22Rv1 (cell line): ENCODE data around the gene ACOX3.

Experiments used
- H3K27ac ChIP-seq: fragments of 450-650 bp; 2 replicates; pipeline ENCODE4 v1.5.1; 2017
- ZFX ChIP-seq: fragments of 450-650 bp; IDR thresholded peaks from 2 replicates; pipeline ENCODE4 v1.6.1; 2017; ENCODE audit warnings: antibody characterized with exemption, borderline replicate concordance
- TF ChIP-seq, protein P1 (sequence below): fragments of 450-650 bp; IDR thresholded peaks from 2 replicates; pipeline ENCODE4 v1.5.1; 2017; ENCODE audit warnings: mild to moderate bottlenecking

Gene ACOX3

DNA sequence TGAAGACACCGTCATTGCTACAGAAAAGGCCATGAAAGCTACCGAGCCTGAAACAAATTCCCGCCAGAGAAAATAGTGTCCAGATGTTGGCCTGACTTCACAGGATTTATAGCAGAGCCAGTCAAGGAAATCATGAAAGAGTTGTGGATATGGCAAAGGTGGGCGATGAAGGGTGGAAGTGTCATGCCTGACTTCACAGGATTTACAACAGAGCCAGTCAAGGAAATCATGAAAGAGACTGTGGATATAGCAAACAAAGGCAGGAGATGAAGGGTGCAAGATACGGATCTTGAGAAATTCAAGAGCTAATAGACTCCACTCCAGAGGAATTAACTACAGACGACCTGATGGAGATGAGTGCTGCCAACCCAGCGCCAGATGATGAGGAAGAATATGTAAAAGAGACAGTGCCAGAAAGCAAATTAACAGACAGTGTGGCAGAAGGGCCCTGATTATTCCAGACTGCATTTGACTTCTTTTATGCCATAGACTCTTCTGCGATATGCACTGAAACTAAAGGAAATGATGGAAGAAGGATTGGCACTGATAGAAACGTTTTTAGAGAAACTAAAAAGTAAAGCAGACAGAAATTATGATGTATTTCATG is 17.2 kb upstream of the ACOX3 start:
- H3K27ac ChIP-seq, result no peak overlapping the region
- TF ChIP-seq, protein P1, sequence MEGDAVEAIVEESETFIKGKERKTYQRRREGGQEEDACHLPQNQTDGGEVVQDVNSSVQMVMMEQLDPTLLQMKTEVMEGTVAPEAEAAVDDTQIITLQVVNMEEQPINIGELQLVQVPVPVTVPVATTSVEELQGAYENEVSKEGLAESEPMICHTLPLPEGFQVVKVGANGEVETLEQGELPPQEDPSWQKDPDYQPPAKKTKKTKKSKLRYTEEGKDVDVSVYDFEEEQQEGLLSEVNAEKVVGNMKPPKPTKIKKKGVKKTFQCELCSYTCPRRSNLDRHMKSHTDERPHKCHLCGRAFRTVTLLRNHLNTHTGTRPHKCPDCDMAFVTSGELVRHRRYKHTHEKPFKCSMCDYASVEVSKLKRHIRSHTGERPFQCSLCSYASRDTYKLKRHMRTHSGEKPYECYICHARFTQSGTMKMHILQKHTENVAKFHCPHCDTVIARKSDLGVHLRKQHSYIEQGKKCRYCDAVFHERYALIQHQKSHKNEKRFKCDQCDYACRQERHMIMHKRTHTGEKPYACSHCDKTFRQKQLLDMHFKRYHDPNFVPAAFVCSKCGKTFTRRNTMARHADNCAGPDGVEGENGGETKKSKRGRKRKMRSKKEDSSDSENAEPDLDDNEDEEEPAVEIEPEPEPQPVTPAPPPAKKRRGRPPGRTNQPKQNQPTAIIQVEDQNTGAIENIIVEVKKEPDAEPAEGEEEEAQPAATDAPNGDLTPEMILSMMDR, result no peak
- no peak for TF ChIP-seq ZFX

DNA sequence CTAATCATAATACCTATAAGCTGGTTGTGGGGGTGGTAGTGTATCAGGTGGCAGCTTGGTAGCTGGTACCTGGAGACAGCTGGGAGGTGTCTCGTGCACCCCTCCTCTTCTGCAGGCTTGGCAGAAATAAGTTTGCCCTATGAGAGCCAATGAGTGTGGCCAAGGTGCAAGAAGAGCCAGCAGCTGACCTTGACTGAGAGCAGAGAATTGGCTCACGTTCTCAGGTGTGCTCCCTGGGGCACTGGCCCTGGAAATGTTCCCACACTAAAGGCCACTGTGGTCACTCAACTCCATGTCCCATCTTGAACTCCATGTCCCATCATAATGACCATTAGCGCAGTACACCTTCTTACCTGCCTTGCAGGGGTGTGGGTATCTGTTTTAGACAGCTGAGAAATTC is 13.4 kb upstream of the ACOX3 start:
- TF ChIP-seq, protein P1, result no peak
- no peak for TF ChIP-seq ZFX
- no peak overlapping the region for H3K27ac ChIP-seq

DNA sequence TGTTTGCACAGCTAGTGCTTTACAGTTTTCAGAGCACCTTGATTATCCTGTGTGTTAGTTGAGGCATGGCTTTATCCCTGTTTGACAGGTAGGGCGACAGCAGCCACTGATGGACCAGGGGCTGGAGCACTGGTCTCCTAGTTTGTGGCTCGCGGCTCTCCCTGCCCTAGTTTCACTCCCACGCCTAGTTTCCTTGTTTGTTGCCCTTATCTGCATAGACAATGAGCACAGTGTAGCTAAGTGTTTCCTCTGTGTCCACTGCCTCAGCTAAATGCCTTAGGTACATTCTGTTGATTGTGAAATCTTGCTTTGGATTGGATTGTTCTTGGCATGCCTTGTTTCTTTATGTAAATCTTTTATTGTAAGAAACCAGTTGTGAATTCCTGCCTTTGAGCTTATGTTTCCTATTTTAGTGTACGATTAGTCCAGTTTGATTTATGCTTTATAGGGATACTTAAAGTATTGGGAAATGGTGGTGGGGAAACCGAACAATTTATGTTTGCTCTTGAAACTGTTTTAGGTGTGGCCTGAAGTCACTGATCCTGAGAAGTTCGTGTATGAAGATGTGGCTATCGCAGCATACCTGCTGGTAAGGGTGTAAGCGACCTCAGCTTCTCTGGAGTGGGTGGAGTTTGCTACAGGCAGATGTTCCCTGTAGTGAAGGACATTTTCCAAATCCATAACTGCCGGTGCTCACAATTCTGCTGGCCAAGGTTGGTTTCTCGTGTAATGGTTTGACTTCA is 11.1 kb upstream of the ACOX3 start:
- TF ChIP-seq, protein P1, result no peak
- no peak for TF ChIP-seq ZFX
- no peak overlapping the region for H3K27ac ChIP-seq

DNA sequence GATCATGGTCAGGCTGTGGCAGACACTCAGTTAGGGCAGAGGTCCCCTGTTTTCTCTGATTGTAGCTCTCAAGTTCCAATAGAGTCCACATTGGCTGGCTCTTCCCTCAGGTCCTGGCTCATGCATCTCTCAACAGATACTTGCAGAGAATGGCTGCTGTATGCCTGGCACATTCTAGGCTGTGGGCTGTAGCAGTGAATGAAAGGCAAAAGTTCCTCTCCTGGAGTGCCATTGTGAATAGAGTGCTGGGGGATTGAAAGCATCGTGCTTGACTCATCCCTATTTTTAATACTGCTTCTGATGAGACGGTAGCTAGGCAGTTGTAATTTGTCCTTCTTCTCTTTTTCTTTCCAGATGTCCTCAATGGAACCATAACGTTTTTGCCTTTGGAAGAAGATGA is 5.6 kb upstream of the ACOX3 start:
- TF ChIP-seq, protein P1, result no peak
- no peak for TF ChIP-seq ZFX

GRCh38 chr4:8443801-8444200 is 3.3 kb upstream of the ACOX3 start:
- TF ChIP-seq, protein P1, result no peak
- no peak overlapping the region for H3K27ac ChIP-seq

More for the DNA sequence above, 5.6 kb upstream of the ACOX3 start:
- H3K27ac ChIP-seq, result no peak overlapping the region

DNA sequence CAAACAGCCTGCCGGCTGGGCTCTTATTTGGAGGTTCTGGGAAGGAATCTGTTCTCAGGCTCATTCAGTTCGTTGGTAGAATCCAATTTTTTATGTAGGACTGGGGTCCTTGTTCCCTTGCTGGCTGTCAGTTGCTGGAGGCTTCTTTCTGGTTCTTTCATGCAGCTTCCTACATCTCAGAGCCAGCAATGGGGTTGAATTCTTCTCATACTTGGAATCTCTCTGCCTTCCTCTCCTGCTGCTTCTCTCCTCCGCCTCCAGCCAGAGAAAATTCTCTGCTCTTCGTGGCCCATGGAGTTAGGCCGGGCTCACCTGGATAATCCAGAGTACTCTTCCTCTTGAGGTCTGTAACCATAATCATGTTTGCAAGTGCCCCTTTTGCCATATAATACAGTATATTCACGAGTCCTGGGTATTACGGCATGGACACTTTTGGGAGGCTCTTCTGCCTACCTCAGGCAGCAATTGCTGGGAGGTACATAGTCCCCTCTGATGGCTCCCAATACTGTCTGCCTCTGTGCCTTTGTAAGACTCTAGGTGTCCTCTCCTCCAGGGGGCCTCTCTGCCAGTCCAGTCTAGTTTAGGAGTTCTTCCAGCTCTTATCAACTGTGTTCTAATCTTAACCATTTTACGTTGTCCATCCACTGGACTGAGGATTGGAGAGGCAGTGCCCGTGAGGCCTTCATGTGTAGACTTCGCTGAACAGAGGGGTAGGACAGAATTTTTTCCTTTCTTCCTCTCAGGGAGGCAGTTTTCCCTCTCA is 2.3 kb upstream of the ACOX3 start:
- no peak for TF ChIP-seq ZFX
- H3K27ac ChIP-seq, result no peak overlapping the region

GRCh38 chr4:8441499-8442091 is 1.1 kb upstream of the ACOX3 start:
- TF ChIP-seq ZFX, result no peak
- TF ChIP-seq, protein P1, result no peak
- no peak overlapping the region for H3K27ac ChIP-seq
